ENCODE measurements around the gene PCYT1A.

The PCYT1A gene

GRCh38 chr3:196225086-196225485 is 62.4 kb downstream of the PCYT1A start:
- H3K4me2 ChIP-seq (ENCODE audit: insufficient read depth, low read length), result no peak overlapping the region
- no peaks in the 10 kb centered on the region for H4K20me1 ChIP-seq (ENCODE audit: insufficient read depth, low read length)
- DNase-seq, result no peak
- H3K4me3 ChIP-seq (ENCODE audit: low read depth in 1 of 2, low read length in 2 of 2), result no peak overlapping the region
- peaks cover under 1% of the 10 kb centered on the region for H3K4me1 ChIP-seq (ENCODE audit: insufficient read depth, low read length)
- no peaks in the 10 kb centered on the region for H3K79me2 ChIP-seq (ENCODE audit: insufficient read depth, low read length)
- H3K36me3 ChIP-seq (ENCODE audit: insufficient read depth, low read length), result no peaks in the 10 kb centered on the region
- no peaks in the 10 kb centered on the region for H3K9me3 ChIP-seq (ENCODE audit: insufficient read depth, low read length, severe bottlenecking)
- TF ChIP-seq, protein P1, sequence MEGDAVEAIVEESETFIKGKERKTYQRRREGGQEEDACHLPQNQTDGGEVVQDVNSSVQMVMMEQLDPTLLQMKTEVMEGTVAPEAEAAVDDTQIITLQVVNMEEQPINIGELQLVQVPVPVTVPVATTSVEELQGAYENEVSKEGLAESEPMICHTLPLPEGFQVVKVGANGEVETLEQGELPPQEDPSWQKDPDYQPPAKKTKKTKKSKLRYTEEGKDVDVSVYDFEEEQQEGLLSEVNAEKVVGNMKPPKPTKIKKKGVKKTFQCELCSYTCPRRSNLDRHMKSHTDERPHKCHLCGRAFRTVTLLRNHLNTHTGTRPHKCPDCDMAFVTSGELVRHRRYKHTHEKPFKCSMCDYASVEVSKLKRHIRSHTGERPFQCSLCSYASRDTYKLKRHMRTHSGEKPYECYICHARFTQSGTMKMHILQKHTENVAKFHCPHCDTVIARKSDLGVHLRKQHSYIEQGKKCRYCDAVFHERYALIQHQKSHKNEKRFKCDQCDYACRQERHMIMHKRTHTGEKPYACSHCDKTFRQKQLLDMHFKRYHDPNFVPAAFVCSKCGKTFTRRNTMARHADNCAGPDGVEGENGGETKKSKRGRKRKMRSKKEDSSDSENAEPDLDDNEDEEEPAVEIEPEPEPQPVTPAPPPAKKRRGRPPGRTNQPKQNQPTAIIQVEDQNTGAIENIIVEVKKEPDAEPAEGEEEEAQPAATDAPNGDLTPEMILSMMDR (IDR thresholded peaks at IDR 0.05; ENCODE audit: borderline replicate concordance, extremely low read depth, low read length, poor library complexity, severe bottlenecking), result no peak
- no peak for TF ChIP-seq EZH2 (IDR thresholded peaks at IDR 0.05; ENCODE audit: borderline replicate concordance, low read depth, low read length, severe bottlenecking)
- H2AFZ ChIP-seq (ENCODE audit: low read depth, low read length), result no peak overlapping the region
- H3K27ac ChIP-seq (ENCODE audit: low read length), result no peak overlapping the region
- no peak for ATAC-seq (ENCODE audit: insufficient read depth, low read depth)
- no peak overlapping the region for H3K9ac ChIP-seq (ENCODE audit: low read depth, low read length)
- no peaks in the 10 kb centered on the region for H3K27me3 ChIP-seq (ENCODE audit: insufficient read depth, low read length, poor library complexity)

GRCh38 chr3:196222876-196223595 is 64.5 kb downstream of the PCYT1A start:
- Histone ChIP-seq H3K79me2 (ENCODE audit: insufficient read depth, low read length) (no peaks in the 10 kb centered on the region), H3K4me3 (ENCODE audit: low read depth in 1 of 2, low read length in 2 of 2) (no peak overlapping the region), H3K4me1 (ENCODE audit: insufficient read depth, low read length) (peaks cover 21% of the 10 kb centered on the region), H3K4me2 (ENCODE audit: insufficient read depth, low read length) (no peak overlapping the region), H3K9ac (ENCODE audit: low read depth, low read length) (no peak overlapping the region), H2AFZ (ENCODE audit: low read depth, low read length) (no peak overlapping the region), H4K20me1 (ENCODE audit: insufficient read depth, low read length) (no peaks in the 10 kb centered on the region), H3K9me3 (ENCODE audit: insufficient read depth, low read length, severe bottlenecking) (no peaks in the 10 kb centered on the region), H3K27ac (ENCODE audit: low read length) (no peak overlapping the region), H3K27me3 (ENCODE audit: insufficient read depth, low read length, poor library complexity) (no peaks in the 10 kb centered on the region), H3K36me3 (ENCODE audit: insufficient read depth, low read length) (no peaks in the 10 kb centered on the region)
- ATAC-seq (ENCODE audit: insufficient read depth, low read depth) (no peak), DNase-seq (no peak)
- TF ChIP-seq, protein P1 (IDR thresholded peaks at IDR 0.05; ENCODE audit: borderline replicate concordance, extremely low read depth, low read length, poor library complexity, severe bottlenecking), result no peak
- no peak for TF ChIP-seq EZH2 (IDR thresholded peaks at IDR 0.05; ENCODE audit: borderline replicate concordance, low read depth, low read length, severe bottlenecking)

DNA sequence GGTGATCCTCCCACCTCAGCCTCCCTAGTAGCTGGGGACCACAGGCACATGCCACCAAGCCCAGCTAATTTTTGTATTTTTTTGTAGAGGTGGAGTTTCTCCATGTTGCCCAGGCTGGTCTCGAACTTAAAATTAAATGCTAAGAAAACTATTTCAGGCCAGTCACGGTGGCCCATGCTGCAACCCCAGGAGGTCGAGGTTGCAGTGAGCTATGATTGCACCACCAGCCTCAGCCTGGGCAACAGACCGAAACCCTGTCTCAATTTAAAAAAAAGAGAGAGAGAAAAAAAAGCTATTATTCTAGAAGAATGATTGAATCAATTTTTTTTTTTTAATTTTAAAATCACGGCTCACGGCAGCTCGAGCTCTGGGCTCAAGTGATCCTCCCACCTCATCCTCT is 66.5 kb downstream of the PCYT1A start:
- Histone ChIP-seq H3K36me3 (ENCODE audit: insufficient read depth, low read length) (no peaks in the 10 kb centered on the region), H3K4me1 (ENCODE audit: insufficient read depth, low read length) (peaks cover 27% of the 10 kb centered on the region), H3K27me3 (ENCODE audit: insufficient read depth, low read length, poor library complexity) (no peaks in the 10 kb centered on the region), H3K4me2 (ENCODE audit: insufficient read depth, low read length) (no peak overlapping the region), H3K9me3 (ENCODE audit: insufficient read depth, low read length, severe bottlenecking) (no peaks in the 10 kb centered on the region), H4K20me1 (ENCODE audit: insufficient read depth, low read length) (no peaks in the 10 kb centered on the region), H3K79me2 (ENCODE audit: insufficient read depth, low read length) (no peaks in the 10 kb centered on the region), H3K27ac (ENCODE audit: low read length) (no peak overlapping the region), H3K9ac (ENCODE audit: low read depth, low read length) (no peak overlapping the region), H2AFZ (ENCODE audit: low read depth, low read length) (no peak overlapping the region), H3K4me3 (ENCODE audit: low read depth in 1 of 2, low read length in 2 of 2) (no peak overlapping the region)
- no peak for TF ChIP-seq EZH2 (IDR thresholded peaks at IDR 0.05; ENCODE audit: borderline replicate concordance, low read depth, low read length, severe bottlenecking)
- TF ChIP-seq, protein P1 (IDR thresholded peaks at IDR 0.05; ENCODE audit: borderline replicate concordance, extremely low read depth, low read length, poor library complexity, severe bottlenecking), result no peak
- no peak for DNase-seq
- no peak for ATAC-seq (ENCODE audit: insufficient read depth, low read depth)

All from DND-41 (cell line).